Measurements from ENCODE around the gene KRTAP5-1. TPM values are rescaled to one million over a fixed set of nuclear protein-coding genes. Genes with fewer than 3 reads are reported as not detected.

Gene KRTAP5-1
- total RNA-seq, 4 donors from 2014 or later, result not detected

DNA sequence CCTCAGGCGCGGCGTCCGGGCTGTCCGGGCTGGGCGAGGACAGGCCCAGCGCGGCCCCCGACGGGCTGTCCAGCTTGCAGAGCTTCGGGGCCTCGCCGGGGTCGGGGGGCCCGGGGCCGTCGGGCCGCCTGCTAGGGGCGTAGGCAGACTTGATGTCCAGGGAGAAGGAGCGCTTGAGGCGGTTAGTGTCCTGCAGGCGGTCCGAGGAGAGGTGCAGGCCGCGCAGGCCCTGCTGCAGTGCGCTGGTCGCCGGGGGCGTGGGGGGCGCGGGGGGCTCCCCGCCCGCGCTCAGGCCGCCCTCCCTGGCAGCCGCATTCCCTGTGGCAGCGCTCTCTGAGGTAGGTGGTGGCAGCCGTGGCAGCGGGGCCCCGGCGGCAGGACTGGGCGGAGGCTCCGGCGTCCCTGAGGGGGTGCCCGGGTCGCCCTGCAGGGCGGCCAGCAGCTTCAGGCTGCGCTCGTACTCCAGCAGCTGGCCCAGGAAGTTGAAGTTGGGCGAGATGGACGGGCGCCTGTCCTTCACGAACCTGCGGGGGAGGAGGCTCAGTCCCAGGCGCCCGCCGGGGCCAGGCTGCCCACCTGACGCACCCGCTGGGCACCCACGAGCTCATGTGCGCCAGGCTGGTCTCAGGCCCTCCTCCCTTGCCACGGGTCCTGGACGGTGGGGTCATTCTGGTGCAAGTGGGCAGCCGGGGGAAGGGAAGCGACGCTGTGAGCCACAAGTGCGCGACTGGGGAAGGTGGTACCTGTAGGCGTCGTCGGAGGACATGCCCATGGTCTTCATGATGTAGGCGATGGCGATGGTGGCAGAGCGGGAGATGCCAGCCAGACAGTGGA lies 27.8 kb downstream of the KRTAP5-1 start:
- TF ChIP-seq, protein P1, sequence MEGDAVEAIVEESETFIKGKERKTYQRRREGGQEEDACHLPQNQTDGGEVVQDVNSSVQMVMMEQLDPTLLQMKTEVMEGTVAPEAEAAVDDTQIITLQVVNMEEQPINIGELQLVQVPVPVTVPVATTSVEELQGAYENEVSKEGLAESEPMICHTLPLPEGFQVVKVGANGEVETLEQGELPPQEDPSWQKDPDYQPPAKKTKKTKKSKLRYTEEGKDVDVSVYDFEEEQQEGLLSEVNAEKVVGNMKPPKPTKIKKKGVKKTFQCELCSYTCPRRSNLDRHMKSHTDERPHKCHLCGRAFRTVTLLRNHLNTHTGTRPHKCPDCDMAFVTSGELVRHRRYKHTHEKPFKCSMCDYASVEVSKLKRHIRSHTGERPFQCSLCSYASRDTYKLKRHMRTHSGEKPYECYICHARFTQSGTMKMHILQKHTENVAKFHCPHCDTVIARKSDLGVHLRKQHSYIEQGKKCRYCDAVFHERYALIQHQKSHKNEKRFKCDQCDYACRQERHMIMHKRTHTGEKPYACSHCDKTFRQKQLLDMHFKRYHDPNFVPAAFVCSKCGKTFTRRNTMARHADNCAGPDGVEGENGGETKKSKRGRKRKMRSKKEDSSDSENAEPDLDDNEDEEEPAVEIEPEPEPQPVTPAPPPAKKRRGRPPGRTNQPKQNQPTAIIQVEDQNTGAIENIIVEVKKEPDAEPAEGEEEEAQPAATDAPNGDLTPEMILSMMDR (IDR thresholded peaks at IDR 0.05 in 4 of 5, conservative IDR thresholded peaks at IDR 0.05 in 1 of 5), result no peak
- no peak for TF ChIP-seq POLR2A (IDR thresholded peaks at IDR 0.05)
- intact Hi-C loops (cut with DNase I; ENCODE audit: low total_unique reads), result no loop called here
- Histone ChIP-seq H3K4me1 (peaks cover 33 to 54% of the 10 kb centered on the region in 2 donors), H3K27ac (peak overlapping the region; percentile 87 to 95 (median 92)), H3K4me3 (no peak overlapping the region), H3K36me3 (no peaks in the 10 kb centered on the region), H3K9me3 (no peaks in the 10 kb centered on the region), H3K27me3 (no peaks in the 10 kb centered on the region)
- in situ Hi-C loops (cut with MboI; ENCODE audit: low sequenced_read_pairs in 4 of 4), result no loop called here
- no peak for DNase-seq
- no peak for ATAC-seq

DNA sequence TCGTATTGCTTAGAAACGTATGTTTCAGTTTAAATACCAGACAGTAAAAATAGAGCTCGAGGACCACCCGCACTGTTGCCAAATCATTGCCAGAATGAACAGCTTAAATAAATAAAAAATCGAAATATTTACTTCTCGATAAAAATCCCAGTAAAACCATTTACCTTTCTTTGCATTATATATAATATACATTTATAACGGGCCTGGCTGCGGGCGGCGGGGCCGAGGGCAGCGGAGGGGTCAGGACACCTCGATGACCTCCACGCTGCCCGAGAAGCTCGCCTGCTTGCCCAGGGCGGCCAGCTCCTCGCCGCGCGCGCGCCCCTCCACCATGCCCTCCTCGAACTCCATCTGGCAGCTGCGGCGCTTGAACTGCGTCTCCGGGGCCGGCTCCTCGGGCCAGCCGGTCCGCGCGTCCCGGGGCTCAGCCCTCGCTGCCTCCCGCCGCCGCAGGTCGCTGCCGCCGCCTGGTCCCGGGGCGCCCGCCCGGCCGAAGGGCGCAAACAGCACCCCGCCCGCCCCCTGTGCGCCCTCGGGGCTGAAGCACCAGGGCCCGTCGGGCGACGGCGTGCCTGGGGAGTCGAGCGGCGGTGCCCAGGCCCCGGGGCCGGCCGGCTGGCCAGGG lies 28.7 kb downstream of the KRTAP5-1 start:
- Histone ChIP-seq H3K27me3 (no peaks in the 10 kb centered on the region), H3K4me1 (peaks cover 34 to 55% of the 10 kb centered on the region in 2 donors), H3K4me3 (no peak overlapping the region), H3K9me3 (no peaks in the 10 kb centered on the region), H3K36me3 (no peaks in the 10 kb centered on the region), H3K27ac (no peak overlapping the region)
- intact Hi-C loops (cut with DNase I; ENCODE audit: low total_unique reads) (no loop called here), in situ Hi-C loops (cut with MboI; ENCODE audit: low sequenced_read_pairs in 4 of 4) (no loop called here)
- ATAC-seq (no peak), DNase-seq (no peak)
- TF ChIP-seq POLR2A (IDR thresholded peaks at IDR 0.05), result no peak
- TF ChIP-seq, protein P1 (IDR thresholded peaks at IDR 0.05 in 4 of 5, conservative IDR thresholded peaks at IDR 0.05 in 1 of 5), result no peak

DNA sequence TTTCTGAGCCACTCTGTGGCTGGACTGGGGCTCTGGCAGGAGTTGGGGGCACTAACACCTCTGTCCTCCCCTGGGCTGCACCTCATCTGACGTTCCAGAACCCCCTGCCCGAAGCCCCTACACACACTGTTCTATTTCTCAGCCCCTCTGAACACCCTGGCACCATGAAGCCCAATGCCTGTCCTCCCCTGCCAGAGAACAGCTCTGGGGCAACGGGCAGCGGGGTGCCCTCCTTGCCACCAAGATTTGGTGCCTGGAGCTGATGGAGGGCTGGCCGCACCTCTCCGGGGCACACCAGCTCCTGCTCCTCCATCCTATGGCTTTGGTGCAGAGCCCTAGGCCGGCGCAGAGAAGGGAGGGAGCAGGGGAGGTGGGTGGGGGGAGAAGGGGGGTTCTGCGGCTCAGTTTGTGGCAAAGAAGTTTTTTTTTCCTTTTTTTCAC lies 29.4 kb downstream of the KRTAP5-1 start:
- Histone ChIP-seq H3K9me3 (no peaks in the 10 kb centered on the region), H3K4me1 (peaks cover 34 to 50% of the 10 kb centered on the region in 2 donors), H3K27ac (no peak overlapping the region), H3K27me3 (no peaks in the 10 kb centered on the region), H3K36me3 (no peaks in the 10 kb centered on the region), H3K4me3 (no peak overlapping the region)
- TF ChIP-seq, protein P1 (IDR thresholded peaks at IDR 0.05 in 4 of 5, conservative IDR thresholded peaks at IDR 0.05 in 1 of 5), result no peak
- TF ChIP-seq POLR2A (IDR thresholded peaks at IDR 0.05), result no peak
- in situ Hi-C loops (cut with MboI; ENCODE audit: low sequenced_read_pairs in 4 of 4) (no loop called here), intact Hi-C loops (cut with DNase I; ENCODE audit: low total_unique reads) (no loop called here)
- ATAC-seq (no peak), DNase-seq (no peak)

DNA sequence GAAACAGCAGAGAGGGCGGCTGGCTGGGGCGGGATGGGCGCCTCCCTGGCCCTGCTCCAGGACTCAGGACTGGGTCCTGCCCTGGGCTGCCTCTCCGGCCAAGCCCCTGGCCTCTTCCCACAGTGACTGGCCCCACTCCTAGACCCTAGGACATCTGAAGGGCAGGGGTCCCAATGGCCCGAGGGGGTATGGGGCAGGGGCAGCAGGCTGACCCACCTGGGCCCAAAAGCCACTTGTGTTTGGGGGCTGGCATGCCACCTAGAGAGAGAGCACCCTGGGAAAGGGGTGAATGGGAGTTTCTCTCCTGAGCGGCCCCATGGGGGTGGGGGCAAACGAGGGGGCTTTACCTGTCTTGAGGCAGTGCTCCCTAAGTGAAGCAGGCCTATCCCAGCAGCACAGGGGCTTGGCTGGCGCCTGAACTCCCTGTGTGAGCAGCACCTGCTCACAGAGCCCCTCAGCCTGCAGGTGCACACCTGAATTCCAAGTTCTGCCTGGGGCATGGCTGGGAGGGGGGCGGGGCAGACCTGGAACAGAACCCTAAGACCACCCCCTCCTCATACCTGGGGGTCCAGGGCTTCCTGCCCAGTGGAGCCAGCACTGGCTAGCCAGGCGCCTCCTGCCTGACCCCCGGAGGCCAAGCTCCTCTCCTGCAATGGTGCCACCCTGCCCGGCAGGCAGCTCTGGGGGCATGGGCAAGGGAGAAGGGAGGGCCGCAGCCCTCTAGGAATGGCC lies 29.9 kb downstream of the KRTAP5-1 start:
- DNase-seq (no peak), ATAC-seq (no peak)
- intact Hi-C loops (cut with DNase I; ENCODE audit: low total_unique reads), result no loop called here
- no peak for TF ChIP-seq POLR2A (IDR thresholded peaks at IDR 0.05)
- TF ChIP-seq, protein P1 (IDR thresholded peaks at IDR 0.05 in 4 of 5, conservative IDR thresholded peaks at IDR 0.05 in 1 of 5), result no peak
- no peak overlapping the region for H3K4me3 ChIP-seq
- peaks cover 31 to 44% of the 10 kb centered on the region in 2 donors for H3K4me1 ChIP-seq
- no peaks in the 10 kb centered on the region for H3K27me3 ChIP-seq
- H3K36me3 ChIP-seq, result no peaks in the 10 kb centered on the region
- H3K27ac ChIP-seq, result peak overlapping the region in 1 of 4 donors; percentile 37
- H3K9me3 ChIP-seq, result no peaks in the 10 kb centered on the region
- in situ Hi-C loops (cut with MboI; ENCODE audit: low sequenced_read_pairs in 4 of 4), result no loop called here
